K562 (cell line): ENCODE measurements around the gene MYL4. TPM values are rescaled to one million over a fixed set of nuclear protein-coding genes. Genes with fewer than 3 reads are reported as not detected.
A peak's percentile ranks its signal among the peaks of the same experiment; 100 is the strongest.

ENCODE experiments used
- ATAC-seq: fragments of 200-7000 bp; cut with Tn5 transposase; 3 replicates; pipeline ENCODE4 v1.9.1; 2020; ENCODE audit warnings: moderate library complexity
- BruUV-seq: library from RNA; stranded (reverse); fragments of 400-500 nt; replicated peaks from 2 replicates; lab custom pipeline; 2021; lab: Mats Ljungman, UMichigan
- CTCF ChIA-PET: fragments of 300-600 bp; formaldehyde crosslinking; extraction: SDS; loops from one replicate; lab custom pipeline; 2021; ENCODE audit warnings: low intra/inter-chr PET ratio; lab: Yijun Ruan, JAX
- POLR2A ChIA-PET: fragments of 300-600, 350-650 bp; sonication (Branson Sonifier 250); formaldehyde crosslinking; extraction: SDS; loops from one replicate; lab custom pipeline; 2021; ENCODE audit warnings: antibody characterized with exemption, inconsistent platforms; lab: Yijun Ruan, JAX
- DNase-seq, 4 experiments: peaks; one replicate each; pipeline versions ENCODE4 v3.0.0 to v3.0.0-alpha.2; 2011 to 2018; ENCODE audit warnings: low spot score in 3 of 4, mixed read lengths in 3 of 4; ENCODE audit errors: extremely low read depth in 1 of 4
- FAIRE-seq: peaks from 2 replicates; lab custom pipeline; 2011; peaks lifted over from hg19 to GRCh38; lab: Jason Lieb, UNC
- H2AFZ ChIP-seq: 2 replicates; pipeline ENCODE4 v1.6.0; 2011; ENCODE audit warnings: low read depth, low read length, control low read depth, inconsistent platforms
- H3K27ac ChIP-seq: fragments of 200-600 bp; 3 replicates; pipeline ENCODE4 v1.8.0; 2011; ENCODE audit warnings: low read depth, mild to moderate bottlenecking, control low read depth, inconsistent platforms, low read length, moderate library complexity, mixed read lengths; ENCODE audit errors: extremely low read depth
- H3K27me3 ChIP-seq, 2 experiments: fragments of 300-600 bp in 1 of 2; 2 replicates in 1 of 2; 3 replicates in 1 of 2; pipeline versions ENCODE4 v1.6.0 to v1.8.0; 2011; ENCODE audit warnings: inconsistent platforms in 2 of 2, low read length in 2 of 2, mild to moderate bottlenecking in 1 of 2, mixed read lengths in 1 of 2, moderate library complexity in 1 of 2; ENCODE audit not compliant: control insufficient read depth in 2 of 2, insufficient read depth in 2 of 2
- H3K36me3 ChIP-seq: fragments of 300-600 bp; 3 replicates; pipeline ENCODE4 v1.8.0; 2011; ENCODE audit warnings: mild to moderate bottlenecking, low read length, inconsistent platforms; ENCODE audit not compliant: control insufficient read depth, insufficient read depth
- H3K4me1 ChIP-seq, 2 experiments: fragments of 200-600 bp in 1 of 2; replicated peaks in 1 of 2; 2 replicates in 1 of 2; 3 replicates in 1 of 2; pipeline versions ENCODE4 v1.5.1 to v1.8.0; 2011; ENCODE audit warnings: inconsistent platforms in 2 of 2, low read length in 2 of 2, mild to moderate bottlenecking in 1 of 2, mixed read lengths in 1 of 2, moderate library complexity in 1 of 2; ENCODE audit not compliant: control insufficient read depth in 2 of 2, insufficient read depth in 2 of 2
- H3K4me2 ChIP-seq: 2 replicates; pipeline ENCODE4 v1.6.1; 2011; ENCODE audit warnings: low read length, control low read depth, inconsistent platforms, mixed read lengths; ENCODE audit not compliant: insufficient read depth
- H3K4me3 ChIP-seq: fragments of 200-600 bp; sonication (generic), shearing (Covaris generic); 2 replicates; pipeline ENCODE4 v1.5.1; 2016; ENCODE audit warnings: control low read depth, inconsistent platforms
- H3K79me2 ChIP-seq: fragments of 200-600 bp; 3 replicates; pipeline ENCODE4 v1.8.0; 2011; ENCODE audit warnings: low read length, inconsistent platforms; ENCODE audit not compliant: control insufficient read depth, insufficient read depth
- H3K9ac ChIP-seq, 2 experiments: 2 replicates each; pipeline versions ENCODE4 v1.6.0 to v1.6.1; 2011; ENCODE audit warnings: low read depth in 2 of 2, low read length in 2 of 2, control low read depth in 1 of 2, inconsistent platforms in 1 of 2, mild to moderate bottlenecking in 1 of 2, mixed read lengths in 1 of 2; ENCODE audit not compliant: insufficient read depth in 1 of 2
- H3K9me1 ChIP-seq: one replicate; pipeline ENCODE4 v1.6.0; 2011; ENCODE audit warnings: inconsistent platforms, mild to moderate bottlenecking, low read length, moderate library complexity; ENCODE audit not compliant: control insufficient read depth, insufficient read depth
- H3K9me3 ChIP-seq: replicated peaks from 2 replicates; pipeline ENCODE4 v1.5.1; 2011; ENCODE audit warnings: low read depth, low read length, inconsistent platforms; ENCODE audit not compliant: control insufficient read depth, insufficient read depth
- H4K20me1 ChIP-seq: replicated peaks from 2 replicates; pipeline ENCODE4 v1.6.1; 2011; ENCODE audit warnings: low read length, inconsistent platforms, mixed read lengths; ENCODE audit not compliant: control insufficient read depth, insufficient read depth
- ADNP ChIP-seq: fragments of 200-800 bp; sonication (Bioruptor generic); IDR thresholded peaks from 2 replicates; pipeline ENCODE4 v1.6.1; 2016; ENCODE audit warnings: missing genetic modification characterization, missing compliant biosample characterization
- ARID2 ChIP-seq: fragments of 450-650 bp; IDR thresholded peaks from 2 replicates; pipeline ENCODE4 v1.6.1; 2017; ENCODE audit warnings: antibody characterized with exemption, mild to moderate bottlenecking
- BCOR ChIP-seq: fragments of 450-650 bp; IDR thresholded peaks from 2 replicates; pipeline ENCODE4 v1.6.1; 2016
- CBX1 ChIP-seq: sonication (generic); IDR thresholded peaks from 2 replicates; pipeline ENCODE4 v1.6.1; 2016; ENCODE audit warnings: antibody characterized with exemption, low read depth, mild to moderate bottlenecking
- CBX3 ChIP-seq, 2 experiments: IDR thresholded peaks; 1 replicate in 1 of 2; 2 replicates in 1 of 2; pipeline ENCODE4 v1.6.1; 2012; ENCODE audit warnings: inconsistent platforms in 2 of 2, low read length in 2 of 2, borderline replicate concordance in 1 of 2, control low read depth in 1 of 2
- HDAC2 ChIP-seq: fragments of 450-650 bp; IDR thresholded peaks from 2 replicates; pipeline ENCODE4 v1.6.1; 2016; ENCODE audit warnings: mild to moderate bottlenecking
- KDM1A ChIP-seq, 2 experiments: fragments of 450-650 bp; IDR thresholded peaks; 2 replicates each; pipeline ENCODE4 v1.6.1; 2016; ENCODE audit warnings: mild to moderate bottlenecking in 2 of 2
- RBM25 ChIP-seq: fragments of 200-400 bp; formaldehyde crosslinking; IDR thresholded peaks from 2 replicates; pipeline ENCODE4 v1.6.1; 2018; ENCODE audit warnings: low read length, low read depth, moderate library complexity; ENCODE audit not compliant: severe bottlenecking
- SRSF3 ChIP-seq: fragments of 200-400 bp; formaldehyde crosslinking; IDR thresholded peaks from 2 replicates; pipeline ENCODE4 v1.6.1; 2016; ENCODE audit warnings: mild to moderate bottlenecking, low read length, moderate library complexity; ENCODE audit not compliant: insufficient read depth
- THRAP3 ChIP-seq: fragments of 450-650 bp; IDR thresholded peaks from 2 replicates; pipeline ENCODE4 v1.6.1; 2016; ENCODE audit warnings: mild to moderate bottlenecking, inconsistent platforms, borderline replicate concordance
- ZNF175 ChIP-seq: fragments of 200-800 bp; sonication (Bioruptor generic); IDR thresholded peaks from 2 replicates; pipeline ENCODE4 v1.6.1; 2016; ENCODE audit warnings: low read depth, mild to moderate bottlenecking, missing genetic modification characterization, missing compliant biosample characterization
- ZNF778 ChIP-seq: fragments of 450-650 bp; formaldehyde crosslinking; IDR thresholded peaks from 2 replicates; pipeline ENCODE4 v1.4.0; 2020; ENCODE audit warnings: mild to moderate bottlenecking, moderate library complexity
- WGBS: fragments of 100-300 bp; shearing (Covaris generic); methylation state at CpG from one replicate; pipeline ENCODE4 v1.1.6; 2016; ENCODE audit warnings: low coverage, mixed read lengths; ENCODE audit not compliant: insufficient coverage; ENCODE audit errors: missing lambda C conversion rate; 5-methylcytosine and 5-hydroxymethylcytosine counted together
- in situ Hi-C: fragments of 300-500 bp; cut with MboI; formaldehyde crosslinking; loops from 4 replicates; pipeline ENCODE4 v1.15.0; 2018; ENCODE audit warnings: inconsistent platforms, mixed read lengths
- intact Hi-C: fragments of 100-400 bp; cut with micrococcal nuclease; formaldehyde crosslinking; loops from 2 replicates; pipeline ENCODE4 v1.14.2; 2022
- polyA plus RNA-seq, 8 experiments: library from polyadenylated mRNA; depleted of rRNA in 4 of 8; stranded (reverse) in 5 of 8; unstranded in 3 of 8; fragments of >200 nt; fragmentation: Nextera tagmentation in 2 of 8; fragmentation: Illumina TruSeq in 1 of 8; extraction: Ambion mirVana in 2 of 8; extraction: Trizol in 1 of 8; gene quantifications; 2 replicates each; pipeline versions ENCODE4 v1.2.1 to v1.2.3, GENCODE V29; 2011 to 2014; ENCODE audit warnings: inconsistent platforms in 1 of 8, missing spikeins in 1 of 8
- total RNA-seq, 7 experiments: library from RNA; depleted of rRNA in 6 of 7; stranded (reverse); fragments of >200 nt in 6 of 7; fragmentation: Illumina TruSeq in 2 of 7; extraction: Trizol in 2 of 7; gene quantifications; 2 replicates each; pipeline versions ENCODE4 v1.2.1 to v1.2.3, GENCODE V29; 2011 to 2021; ENCODE audit warnings: low replicate concordance in 1 of 7
- TF ChIP-seq, protein P1 (sequence below): sonication (generic); formaldehyde crosslinking; IDR thresholded peaks from 2 replicates; pipeline ENCODE4 v1.8.0; 2023; ENCODE audit warnings: mild to moderate bottlenecking, missing genetic modification reagents

The MYL4 gene
- total and polyA plus RNA-seq, 9 of the 15 experiments (the other 6 are each of a cell fraction or from before 2014, with no cell fraction given): 117 to 423 (median 221) TPM

GRCh38 chr17:47235506-47235905, 26.4 kb downstream of the MYL4 start:
- H2AFZ ChIP-seq: no peak overlapping the region
- H4K20me1 ChIP-seq: no peaks in the 10 kb centered on the region
- H3K9ac ChIP-seq: no peak overlapping the region
- TF ChIP-seq ZNF175 (CRISPR knock-in tag) (no peak), SRSF3 (no peak), CBX1 (0 out of 2 replicates have a peak, but pooled peaks have one; percentile 36), THRAP3 (no peak), ZNF778 (no peak), ARID2 (no peak), CBX3 (IDR thresholded peaks at IDR 0.05; ENCODE audit: borderline replicate concordance in 1 of 2, low read length in 2 of 2) (peak in 1 of 2 experiments; percentile 68; a peak in 2 of 3 replicates), BCOR (peak; percentile 95), KDM1A (IDR thresholded peaks at IDR 0.05) (peak; percentile 67 to 77), ADNP (peak; percentile 86), RBM25 (peak; percentile 90), HDAC2 (0 out of 2 replicates have a peak, but pooled peaks have one; percentile 42)
- TF ChIP-seq, protein P1, sequence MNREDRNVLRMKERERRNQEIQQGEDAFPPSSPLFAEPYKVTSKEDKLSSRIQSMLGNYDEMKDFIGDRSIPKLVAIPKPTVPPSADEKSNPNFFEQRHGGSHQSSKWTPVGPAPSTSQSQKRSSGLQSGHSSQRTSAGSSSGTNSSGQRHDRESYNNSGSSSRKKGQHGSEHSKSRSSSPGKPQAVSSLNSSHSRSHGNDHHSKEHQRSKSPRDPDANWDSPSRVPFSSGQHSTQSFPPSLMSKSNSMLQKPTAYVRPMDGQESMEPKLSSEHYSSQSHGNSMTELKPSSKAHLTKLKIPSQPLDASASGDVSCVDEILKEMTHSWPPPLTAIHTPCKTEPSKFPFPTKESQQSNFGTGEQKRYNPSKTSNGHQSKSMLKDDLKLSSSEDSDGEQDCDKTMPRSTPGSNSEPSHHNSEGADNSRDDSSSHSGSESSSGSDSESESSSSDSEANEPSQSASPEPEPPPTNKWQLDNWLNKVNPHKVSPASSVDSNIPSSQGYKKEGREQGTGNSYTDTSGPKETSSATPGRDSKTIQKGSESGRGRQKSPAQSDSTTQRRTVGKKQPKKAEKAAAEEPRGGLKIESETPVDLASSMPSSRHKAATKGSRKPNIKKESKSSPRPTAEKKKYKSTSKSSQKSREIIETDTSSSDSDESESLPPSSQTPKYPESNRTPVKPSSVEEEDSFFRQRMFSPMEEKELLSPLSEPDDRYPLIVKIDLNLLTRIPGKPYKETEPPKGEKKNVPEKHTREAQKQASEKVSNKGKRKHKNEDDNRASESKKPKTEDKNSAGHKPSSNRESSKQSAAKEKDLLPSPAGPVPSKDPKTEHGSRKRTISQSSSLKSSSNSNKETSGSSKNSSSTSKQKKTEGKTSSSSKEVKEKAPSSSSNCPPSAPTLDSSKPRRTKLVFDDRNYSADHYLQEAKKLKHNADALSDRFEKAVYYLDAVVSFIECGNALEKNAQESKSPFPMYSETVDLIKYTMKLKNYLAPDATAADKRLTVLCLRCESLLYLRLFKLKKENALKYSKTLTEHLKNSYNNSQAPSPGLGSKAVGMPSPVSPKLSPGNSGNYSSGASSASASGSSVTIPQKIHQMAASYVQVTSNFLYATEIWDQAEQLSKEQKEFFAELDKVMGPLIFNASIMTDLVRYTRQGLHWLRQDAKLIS: no peak
- intact Hi-C loops (no loop called here), in situ Hi-C loops (no loop called here)
- ATAC-seq (no peak), FAIRE-seq (no peak), DNase-seq (no peak)
- peaks cover 22 to 26% of the 10 kb centered on the region in 2 experiments for H3K4me1 ChIP-seq
- H3K4me3 ChIP-seq: no peak overlapping the region
- no peak overlapping the region for H3K4me2 ChIP-seq
- no peak overlapping the region for H3K27ac ChIP-seq
- BruUV-seq: no TSS peak
- CTCF ChIA-PET: no interaction called here
- POLR2A ChIA-PET: no interaction called here
- H3K27me3 ChIP-seq: no peaks in the 10 kb centered on the region
- no peaks in the 10 kb centered on the region for H3K79me2 ChIP-seq
- H3K9me1 ChIP-seq: peaks cover 4% of the 10 kb centered on the region
- H3K36me3 ChIP-seq: no peaks in the 10 kb centered on the region
- WGBS: 83% methylated on average over 3 of the region's 3 CpGs
- H3K9me3 ChIP-seq: no peaks in the 10 kb centered on the region; the same call in 1 of the 2 replicates
